Measurements from ENCODE around the gene NACC2.

NACC2 gene

DNA sequence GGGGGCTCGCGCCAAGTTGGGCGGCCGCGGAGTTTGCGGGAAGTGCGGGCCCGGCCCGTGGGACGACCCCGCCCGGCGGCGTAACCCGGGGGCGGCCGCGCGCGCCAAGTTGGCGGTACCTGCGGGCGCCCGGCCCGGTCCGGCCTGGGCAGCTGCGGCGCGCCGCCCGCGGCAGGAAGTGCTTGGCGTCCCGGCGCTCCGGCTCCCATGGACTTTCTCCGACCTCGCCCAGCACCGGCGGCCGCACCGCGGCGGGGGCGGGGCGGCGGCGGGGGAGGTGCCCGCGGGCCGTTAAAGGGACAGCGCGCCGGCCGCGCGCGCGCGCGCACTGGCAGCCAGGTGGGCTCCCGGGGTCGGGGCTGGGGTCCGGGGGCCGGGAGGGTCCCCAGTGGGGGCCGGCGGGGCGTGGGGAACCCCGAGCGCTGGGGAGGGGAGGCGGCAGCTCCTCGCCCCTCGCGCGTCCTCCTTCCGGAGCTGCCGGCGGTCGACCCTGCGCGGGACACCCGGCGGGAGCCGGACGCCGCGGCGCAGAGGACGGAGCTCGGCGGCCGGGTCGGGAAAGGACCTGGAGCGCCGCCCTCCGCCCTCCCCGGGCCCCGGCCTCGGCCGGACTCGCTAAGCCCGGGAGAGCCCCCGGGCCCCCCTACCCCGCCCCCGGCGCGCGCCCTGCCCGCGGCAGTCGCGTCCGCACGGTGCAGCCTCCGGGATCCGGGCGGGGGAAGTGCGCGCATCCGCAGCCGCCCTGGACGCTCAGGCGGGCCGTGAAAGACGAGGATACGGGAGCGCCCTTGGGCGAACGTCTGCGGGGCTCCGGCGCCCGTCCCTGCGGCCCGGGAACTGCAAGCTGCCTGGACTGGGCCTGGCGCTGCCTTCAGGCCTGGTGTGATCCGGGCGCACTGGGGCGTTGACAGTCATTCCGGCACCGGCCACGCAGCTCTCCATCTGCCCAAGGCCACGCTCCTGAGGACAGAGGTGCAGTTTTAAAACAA lies at the start of gene NACC2:
NACC2 (minus strand) TSS at position 220 of the 989 bp plus-strand sequence. CDS start 44,768 bp downstream, outside the sequence.
- DNase-seq = peak; percentile 66

DNA sequence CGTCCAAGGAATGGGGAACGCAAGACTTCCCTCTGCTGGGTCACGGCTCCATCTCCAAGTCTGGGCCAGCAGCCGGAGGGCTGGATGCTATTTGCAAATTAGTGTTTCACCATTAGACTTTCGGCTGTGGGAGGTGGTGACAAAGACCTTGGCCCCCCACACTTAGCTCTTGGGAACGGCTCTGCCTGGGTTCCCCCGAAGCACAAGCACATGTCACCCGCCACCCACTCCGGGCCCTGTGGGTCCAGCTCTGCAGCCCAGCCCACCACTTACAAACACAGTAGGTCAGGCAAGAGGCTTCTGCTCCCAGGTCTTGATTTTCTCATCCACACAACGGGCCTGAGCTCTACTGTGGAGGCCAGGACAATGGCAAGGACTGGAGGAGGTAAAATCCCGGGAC lies 49.4 kb upstream of the NACC2 start:
- no peak for DNase-seq

DNA sequence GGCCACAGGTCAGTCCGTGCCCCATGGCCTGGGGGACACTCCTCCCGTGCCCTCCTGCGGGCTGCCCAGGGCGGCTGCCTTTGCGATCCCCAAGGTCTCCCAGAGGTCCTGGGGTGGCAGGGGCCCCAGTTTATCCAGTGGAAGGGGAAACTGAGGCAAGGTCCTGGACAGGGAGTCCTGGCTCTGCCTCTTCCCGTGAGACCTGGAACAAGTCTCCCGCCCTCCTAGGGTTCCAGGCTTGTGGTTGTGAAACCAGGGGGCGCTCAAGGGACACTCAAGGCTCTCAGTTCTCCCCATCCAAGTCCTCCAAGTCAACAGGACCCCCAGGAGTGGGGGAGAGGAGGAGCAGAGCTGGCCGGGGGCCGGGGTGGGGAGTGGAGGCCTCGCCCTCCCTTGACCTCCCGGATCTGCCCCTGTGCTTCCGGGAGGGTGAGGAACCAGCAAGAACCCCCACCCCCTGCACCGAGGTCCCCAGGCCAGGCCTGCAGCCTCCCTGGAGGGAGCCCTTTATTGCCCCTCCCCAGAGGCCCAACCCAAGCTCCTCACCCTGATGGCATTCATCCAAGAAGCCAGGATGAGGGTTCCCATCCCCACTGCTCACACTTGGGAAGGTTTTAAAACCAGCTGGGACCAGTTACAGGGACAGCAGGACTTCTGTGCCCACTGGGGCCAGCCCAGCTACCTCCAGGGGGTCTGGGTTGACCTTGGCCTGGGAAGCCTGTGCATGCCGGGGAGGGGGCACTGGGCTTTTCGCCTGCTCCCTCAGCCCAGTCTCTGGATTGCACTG lies 48.3 kb upstream of the NACC2 start:
- DNase-seq = no peak

DNA sequence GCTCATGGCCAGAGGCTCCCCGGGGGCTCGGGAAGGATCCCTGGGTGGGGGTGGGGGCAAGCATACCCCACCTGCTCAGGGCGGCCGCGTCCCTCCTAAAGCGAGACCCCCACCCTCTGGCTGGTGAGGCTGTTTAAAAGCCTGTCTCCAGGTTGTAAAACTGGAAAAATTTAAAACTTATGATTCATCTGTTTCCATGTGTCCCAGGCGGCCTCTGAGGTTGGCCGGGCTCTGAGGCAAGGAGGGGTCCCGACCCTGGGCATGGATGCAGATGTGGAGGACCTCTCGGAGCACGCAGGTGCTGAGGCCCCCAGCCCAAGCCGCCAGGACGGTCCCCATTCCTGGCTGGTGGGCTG lies 47.7 kb upstream of the NACC2 start:
- no peak for DNase-seq

GRCh38 chr9:136142414-136142796 lies 47.3 kb upstream of the NACC2 start:
- DNase-seq = no peak

DNA sequence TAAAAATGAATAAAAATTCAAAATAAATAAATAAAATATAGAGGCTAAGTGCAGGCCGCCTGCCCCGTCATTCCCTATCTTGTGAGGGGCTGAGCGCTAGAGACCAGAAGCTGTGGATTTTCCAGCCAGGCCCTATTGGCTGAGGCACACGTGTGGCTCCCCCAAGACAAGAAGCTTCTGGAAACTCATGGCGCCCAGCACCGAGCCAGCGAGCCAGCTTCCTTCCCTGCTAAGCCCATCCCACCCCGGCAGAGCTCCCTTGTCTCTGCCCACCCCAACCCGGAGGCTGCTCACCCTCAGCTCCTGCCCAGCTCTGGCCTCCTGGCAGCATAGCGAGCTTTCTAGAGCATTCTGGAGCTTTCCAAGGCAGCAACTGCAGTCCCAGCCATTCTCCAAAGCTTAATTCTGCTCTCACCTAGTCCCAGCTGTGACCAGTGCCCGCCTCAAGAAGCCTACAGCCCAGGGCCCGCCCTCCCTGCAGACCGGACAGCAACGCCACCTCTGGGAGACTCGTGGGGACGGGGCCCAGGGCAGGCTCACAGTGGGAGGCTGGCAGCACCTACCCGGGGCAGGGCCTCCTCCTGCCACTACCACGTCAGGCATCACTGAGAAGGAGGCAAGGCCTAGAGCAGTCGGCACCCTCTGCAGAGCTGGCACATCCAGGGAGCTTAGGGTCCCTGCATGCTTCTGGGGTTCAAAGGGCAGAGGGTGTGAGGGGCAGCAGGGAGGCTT lies 46.8 kb upstream of the NACC2 start:
- DNase-seq = no peak

- peak; percentile 79 for DNase-seq
These were observed 45.9 kb upstream of the NACC2 start for GRCh38 chr9:136140966-136141365.

DNA sequence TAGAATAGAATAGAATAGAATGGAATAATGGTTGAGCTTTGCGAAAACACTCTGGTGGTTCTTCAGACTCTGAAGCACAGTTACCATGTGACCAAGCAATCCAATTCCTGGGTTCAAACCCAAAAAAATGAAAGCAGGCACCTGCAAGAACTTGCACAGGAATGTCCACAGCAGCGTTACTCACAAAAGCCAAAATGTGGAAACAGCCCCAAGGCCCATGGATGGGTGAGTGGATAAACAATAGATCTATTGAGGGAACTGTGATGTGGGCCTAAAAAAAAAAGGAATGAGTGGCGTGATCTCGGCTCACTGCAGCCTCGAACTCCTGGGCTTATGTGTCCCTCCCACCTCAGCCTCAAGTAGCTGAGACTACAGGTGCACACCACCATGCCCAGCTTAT lies 45.0 kb upstream of the NACC2 start:
- DNase-seq = no peak

GRCh38 chr9:136138566-136138965 lies 43.5 kb upstream of the NACC2 start:
- DNase-seq = no peak

DNA sequence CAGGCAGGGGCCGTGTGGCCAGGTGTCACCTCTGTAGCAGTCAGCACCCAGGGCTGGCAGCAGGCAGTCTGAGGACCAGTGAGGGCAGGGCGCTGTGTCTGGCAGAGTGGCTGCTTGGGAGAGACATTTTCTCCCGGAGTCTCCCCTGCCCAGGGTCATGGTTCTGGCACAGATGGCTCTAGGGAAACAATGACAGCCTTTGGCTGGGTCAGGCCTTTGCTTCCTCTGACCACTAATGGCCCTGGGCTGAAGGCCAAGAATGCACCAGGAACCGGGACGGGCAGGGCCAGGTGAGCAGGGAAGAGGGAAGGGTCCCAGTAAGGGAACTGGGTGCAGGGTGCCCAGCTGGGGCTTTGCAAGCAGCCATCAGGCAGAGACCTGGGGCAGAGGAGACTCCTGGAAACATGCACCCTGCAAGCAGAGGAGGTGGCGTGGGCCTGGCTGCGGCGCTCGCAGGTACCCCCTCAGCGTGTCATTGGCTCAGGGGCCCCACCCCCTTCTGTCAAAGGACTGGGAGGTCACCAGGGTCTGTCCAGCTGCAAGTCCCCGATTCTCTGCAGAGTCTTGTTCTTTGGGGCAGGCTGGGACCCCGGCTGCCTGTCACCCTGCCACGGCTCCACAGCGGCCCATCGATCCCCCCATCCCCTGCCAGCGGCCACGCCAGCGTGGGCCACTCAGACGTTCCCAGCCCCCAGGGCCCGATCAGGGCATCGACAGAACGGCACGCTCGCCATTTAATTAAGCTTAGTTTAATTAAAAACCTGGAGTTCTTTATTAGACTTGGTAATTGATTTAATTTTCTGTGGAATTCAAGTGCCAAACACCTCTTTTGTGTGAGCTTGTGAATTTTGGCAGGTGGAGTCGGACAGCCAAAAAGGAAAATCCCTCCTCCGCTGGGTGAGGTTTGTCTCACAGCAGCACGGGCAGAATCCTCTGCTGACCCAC lies 42.5 kb upstream of the NACC2 start:
- no peak for DNase-seq

GRCh38 chr9:136136127-136136925 lies 41.2 kb upstream of the NACC2 start:
- no peak for DNase-seq

DNA sequence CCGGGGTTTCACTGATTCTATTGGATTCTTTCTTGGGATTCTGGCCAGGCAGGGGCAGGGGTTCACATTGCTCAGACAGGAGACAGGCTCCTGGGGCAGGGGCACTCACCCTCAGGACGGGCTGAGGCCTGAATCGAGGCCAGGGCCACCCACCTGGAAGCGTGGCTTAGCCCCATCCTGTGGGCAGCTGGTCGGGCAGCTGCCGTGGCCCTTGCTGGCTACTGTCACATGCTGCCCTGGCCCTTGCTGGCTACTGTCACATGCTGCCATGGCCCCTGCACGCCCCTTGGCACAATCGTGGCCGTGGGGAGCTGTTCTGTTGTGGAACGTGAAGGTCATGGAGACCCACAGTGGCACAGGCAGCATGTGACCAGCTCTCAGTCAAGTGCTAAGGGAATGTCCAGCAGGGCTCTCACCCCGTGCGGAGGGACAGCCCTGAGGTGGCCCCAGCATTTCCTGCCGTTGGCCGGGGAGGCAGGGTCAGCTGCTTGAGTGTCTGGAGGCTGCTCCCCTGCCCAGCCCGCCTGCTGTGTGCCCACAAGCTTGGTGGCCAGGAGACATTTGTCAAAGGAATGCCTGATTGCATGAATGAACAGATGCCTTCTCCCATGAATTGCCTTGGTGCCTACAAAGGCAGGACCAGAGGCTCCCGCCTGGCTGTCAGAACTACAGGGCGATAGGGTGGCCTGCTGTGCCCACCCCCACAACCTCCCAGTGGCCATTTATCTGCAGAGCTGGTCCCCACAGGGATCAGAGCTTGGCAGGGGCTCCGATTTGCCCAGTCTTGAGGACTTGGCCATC lies 40.4 kb upstream of the NACC2 start:
- DNase-seq = no peak

DNA sequence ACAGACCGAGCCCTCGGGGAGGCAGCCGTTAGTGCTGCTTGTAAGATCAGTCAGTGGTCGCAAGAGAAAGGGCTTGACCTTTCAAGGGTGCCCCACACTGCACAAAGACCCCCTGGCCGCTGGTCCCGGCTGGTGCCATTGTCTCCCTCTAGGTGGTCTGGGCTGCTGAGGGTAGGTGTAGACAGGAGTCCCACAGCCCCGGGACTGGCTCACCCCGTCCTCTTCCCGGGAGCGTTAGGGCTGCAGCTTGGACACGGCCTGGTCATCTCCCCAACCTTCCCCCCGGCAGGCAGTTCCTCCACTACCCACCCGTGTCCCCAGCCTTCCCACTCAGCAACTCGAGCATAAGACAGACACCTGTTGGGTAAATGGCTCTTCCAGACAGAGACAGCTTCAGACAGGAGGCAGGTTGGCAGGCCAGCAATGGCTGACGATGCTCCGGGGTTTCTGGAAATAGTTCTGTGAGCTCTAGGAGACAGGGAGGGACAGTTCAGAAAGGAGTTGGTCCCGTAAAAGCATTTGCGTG lies 38.9 kb upstream of the NACC2 start:
- no peak for DNase-seq

DNA sequence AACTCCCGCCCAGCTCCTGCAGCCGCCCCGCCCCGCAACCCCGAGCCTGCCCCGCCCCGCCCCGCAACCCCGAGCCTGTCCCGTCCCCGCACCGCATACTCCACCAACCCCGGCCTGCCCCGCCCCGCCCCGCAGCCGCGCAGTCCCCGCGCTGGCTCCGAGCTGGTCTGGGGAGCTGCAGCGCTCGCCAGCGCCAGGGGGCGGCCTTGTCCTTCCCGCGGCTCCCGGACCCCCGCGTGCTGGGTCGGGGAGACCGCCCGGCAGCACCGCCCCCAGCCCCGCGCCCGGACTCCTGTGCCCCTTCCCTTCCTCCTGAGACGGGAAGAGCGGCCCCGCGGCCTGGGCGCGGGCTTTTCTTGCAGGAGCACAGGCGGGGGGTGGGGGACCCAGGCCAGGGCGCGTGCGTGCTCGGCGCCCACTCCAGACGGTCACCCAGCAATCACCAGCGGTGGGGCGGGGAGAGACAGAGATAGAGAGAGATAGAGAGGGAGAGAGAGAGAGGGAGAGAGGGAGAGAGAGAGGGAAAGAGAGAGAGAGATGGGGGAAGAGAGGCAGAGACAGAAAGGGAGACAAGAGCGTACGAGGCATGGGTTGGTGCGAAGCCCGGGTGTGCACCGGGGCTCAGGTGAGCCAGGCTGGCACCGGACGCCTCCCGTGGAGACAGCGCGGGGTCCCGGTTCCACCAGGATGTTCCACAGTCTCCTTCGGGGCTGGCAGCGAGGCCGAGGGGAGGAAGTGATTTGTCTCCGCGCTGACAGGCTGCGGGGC lies 38.3 kb upstream of the NACC2 start:
- no peak for DNase-seq

DNA sequence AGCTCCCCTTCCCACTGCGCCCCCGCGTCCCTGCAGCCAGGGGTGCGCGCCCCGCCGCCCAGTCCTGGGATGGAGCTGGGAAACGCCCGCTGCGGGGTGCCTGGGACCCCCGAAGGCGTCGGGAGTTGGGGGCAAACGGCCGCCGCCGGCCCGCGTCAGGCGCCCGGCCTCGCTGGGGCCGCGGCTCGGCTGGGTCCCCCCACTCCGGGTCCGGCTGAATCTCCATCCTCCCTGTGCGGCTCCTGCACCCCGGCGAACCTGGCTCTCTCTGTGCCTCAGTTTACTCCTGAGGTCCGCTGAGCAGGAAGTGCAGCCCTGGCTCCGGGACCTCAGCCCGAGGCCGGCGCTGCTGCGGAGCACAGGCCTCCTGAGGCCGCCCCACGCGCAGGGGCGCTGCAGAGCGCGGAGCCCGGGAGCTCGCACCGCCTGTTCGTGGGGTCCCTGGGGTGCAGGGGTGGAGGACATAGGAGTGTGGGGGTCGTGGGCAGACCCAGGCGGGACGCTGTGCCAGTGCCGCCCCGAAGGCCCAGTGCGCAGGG lies 37.5 kb upstream of the NACC2 start:
- no peak for DNase-seq

GRCh38 chr9:136131629-136132511 lies 36.8 kb upstream of the NACC2 start:
- no peak for DNase-seq

DNA sequence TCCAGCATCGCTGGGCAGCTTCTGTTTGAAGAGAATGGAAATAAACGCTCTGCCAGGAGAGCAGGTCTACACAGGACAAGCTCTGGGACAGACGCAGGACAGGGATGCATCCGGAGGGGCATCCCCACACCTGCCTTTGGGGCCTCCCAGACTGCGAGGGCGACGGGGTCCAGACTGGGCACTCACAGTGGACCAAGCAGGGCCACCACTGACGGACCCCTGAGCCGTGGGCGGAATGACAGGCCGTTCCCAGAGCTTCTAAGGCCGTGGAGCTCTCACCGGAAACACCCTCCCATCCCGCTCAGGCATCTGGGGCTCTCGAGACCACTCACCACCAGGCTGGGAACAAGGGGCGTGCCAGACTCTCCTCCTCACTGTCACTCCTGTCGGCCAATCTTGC lies 34.1 kb upstream of the NACC2 start:
- no peak for DNase-seq

DNA sequence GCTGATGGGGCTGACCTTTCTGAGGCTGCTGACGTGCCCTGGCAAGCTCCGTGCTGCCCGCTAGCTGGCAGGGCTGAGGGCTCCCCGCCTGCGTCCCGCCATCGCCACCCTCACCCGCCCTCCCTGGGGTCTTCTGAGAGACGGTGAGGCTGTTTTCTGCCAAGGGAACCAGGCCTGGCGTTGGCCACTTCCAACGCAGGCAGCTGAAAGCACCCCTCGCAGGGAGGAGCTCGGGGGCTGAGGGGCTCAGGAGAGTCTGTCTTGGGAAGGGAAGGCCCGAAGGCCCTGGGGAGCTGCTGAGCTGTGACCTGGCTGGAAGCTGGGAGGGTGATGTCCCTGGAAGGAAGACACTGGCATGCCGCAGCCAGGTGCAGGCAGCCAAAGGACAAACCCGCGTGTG lies 33.3 kb upstream of the NACC2 start:
- no peak for DNase-seq
